HL-60 (cell line): ENCODE data around the gene ABHD5.

Experiments
- GABPA ChIP-seq: IDR thresholded peaks from 2 replicates; pipeline ENCODE4 v1.6.1; 2012; ENCODE audit warnings: low read depth
- TF ChIP-seq, protein P1 (sequence below): IDR thresholded peaks from one replicate; pipeline ENCODE4 v1.5.1; 2011; ENCODE audit warnings: low read length, control low read depth, inconsistent platforms; ENCODE audit not compliant: insufficient read depth

DNA sequence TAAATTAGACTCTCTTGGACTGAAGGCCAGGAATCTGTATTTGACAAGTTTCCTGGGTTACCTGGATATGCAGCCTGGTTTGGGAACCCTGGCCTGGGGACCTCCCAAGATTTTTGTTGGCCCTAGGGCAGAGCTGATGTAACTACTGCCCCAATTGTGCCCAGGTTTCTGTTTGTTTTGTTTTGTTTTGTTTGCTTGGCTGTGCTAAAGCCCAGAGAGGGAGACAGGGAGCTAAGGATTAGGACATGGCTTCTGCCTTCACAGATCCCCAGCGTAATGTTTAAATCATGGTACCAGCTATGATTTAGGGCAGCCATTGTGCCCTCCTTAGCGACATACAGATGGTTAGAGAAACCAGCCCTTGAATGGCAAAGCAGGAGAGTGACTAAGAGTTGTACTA, 47.6 kb downstream of the ABHD5 start:
- TF ChIP-seq, protein P1, sequence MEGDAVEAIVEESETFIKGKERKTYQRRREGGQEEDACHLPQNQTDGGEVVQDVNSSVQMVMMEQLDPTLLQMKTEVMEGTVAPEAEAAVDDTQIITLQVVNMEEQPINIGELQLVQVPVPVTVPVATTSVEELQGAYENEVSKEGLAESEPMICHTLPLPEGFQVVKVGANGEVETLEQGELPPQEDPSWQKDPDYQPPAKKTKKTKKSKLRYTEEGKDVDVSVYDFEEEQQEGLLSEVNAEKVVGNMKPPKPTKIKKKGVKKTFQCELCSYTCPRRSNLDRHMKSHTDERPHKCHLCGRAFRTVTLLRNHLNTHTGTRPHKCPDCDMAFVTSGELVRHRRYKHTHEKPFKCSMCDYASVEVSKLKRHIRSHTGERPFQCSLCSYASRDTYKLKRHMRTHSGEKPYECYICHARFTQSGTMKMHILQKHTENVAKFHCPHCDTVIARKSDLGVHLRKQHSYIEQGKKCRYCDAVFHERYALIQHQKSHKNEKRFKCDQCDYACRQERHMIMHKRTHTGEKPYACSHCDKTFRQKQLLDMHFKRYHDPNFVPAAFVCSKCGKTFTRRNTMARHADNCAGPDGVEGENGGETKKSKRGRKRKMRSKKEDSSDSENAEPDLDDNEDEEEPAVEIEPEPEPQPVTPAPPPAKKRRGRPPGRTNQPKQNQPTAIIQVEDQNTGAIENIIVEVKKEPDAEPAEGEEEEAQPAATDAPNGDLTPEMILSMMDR = no peak
- TF ChIP-seq GABPA = no peak
